GM21367 (cell line): ENCODE measurements around the gene PDE4DIP.
"Not testable (repeated sequence)": the region's sequence is repeated elsewhere in the genome, so short reads cannot be mapped to it uniquely, and the experiment has no call there.

ENCODE experiments used
- ATAC-seq: cut with Tn5 transposase; IDR thresholded peaks from one replicate; pipeline ENCODE4 v1.9.1; 2021; ENCODE audit not compliant: unreplicated experiment

PDE4DIP gene

DNA sequence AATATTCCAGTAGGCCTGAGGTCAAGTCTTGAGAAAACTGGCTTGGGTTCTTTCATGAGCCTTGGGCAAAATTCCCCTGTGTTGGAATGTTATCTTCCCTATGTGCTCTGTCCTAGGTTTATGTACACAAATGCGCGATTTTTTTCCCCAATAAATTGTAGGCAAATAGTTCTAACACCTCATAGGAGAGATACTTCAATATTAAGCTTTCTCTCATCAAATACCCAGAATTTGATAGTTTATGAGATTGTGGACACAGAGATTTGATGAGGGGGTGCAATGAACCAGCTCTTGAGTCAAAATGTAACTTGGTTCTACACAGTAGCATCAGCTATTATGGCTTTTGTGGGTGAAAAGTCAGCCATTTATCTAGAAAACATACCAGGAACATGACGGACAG lies 220.4 kb downstream of the PDE4DIP start:
- not testable (repeated sequence) for ATAC-seq

DNA sequence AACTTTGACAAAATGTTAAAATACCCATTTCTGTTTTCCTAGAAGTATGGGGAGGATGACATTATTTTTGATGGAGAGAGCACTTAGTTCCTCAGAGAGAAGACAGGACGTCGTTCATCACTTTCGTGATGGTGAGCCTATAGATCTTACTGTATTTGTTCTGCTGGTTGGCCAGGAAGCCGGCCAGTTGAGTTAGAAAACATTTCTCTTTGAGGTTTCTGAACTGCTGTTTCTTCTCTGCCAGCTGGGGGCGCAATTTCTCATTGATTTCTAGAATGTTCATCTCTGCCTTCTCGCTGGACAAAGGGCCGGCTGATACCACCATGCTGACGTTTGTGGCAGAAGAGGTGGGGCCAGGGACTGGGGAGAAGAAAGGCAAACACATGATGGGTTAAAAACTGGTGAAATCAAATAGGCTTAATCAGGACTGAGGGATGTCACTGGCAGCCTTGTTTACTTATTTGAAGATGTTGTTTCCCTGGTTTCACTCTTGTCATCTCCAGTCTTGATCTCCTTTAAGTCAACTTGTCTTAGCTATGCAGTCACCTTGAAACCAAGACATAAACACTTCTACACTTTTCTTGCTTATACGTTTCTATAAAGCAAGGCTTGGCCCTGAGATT lies 231.4 kb downstream of the PDE4DIP start:
- not testable (repeated sequence) for ATAC-seq
